GM12801 (cell line): ENCODE measurements around the gene ZNF514.

ENCODE experiments used
- CTCF ChIP-seq: IDR thresholded peaks from one replicate; pipeline ENCODE4 v1.5.1; 2011; ENCODE audit warnings: control low read depth; ENCODE audit not compliant: insufficient read length; ENCODE audit errors: extremely low read depth

ZNF514 gene

GRCh38 chr2:95185197-95185596, 25.5 kb upstream of the ZNF514 start:
- TF ChIP-seq CTCF, result no peak

GRCh38 chr2:95181774-95182173, 22.1 kb upstream of the ZNF514 start:
- no peak for TF ChIP-seq CTCF

GRCh38 chr2:95179451-95179850, 19.8 kb upstream of the ZNF514 start:
- TF ChIP-seq CTCF, result no peak

- no peak for TF ChIP-seq CTCF
Measured at GRCh38 chr2:95174031-95174542, 14.4 kb upstream of the ZNF514 start.

GRCh38 chr2:95171902-95172301, 12.3 kb upstream of the ZNF514 start:
- TF ChIP-seq CTCF, result no peak

- TF ChIP-seq CTCF, result no peak
Measured at GRCh38 chr2:95166065-95166763, 6.6 kb upstream of the ZNF514 start.

- TF ChIP-seq CTCF, result no peak
Measured at GRCh38 chr2:95165371-95166064, 5.9 kb upstream of the ZNF514 start, which contains the start of gene ZNF2. ZNF2 (plus strand) TSS chr2:95165809; CDS start chr2:95176227, 10,418 bp downstream.
